HG03571 (cell line): ENCODE results near the gene MMP14.

Source experiments
- ATAC-seq: cut with Tn5 transposase; IDR thresholded peaks from one replicate; pipeline ENCODE4 v1.9.1; 2021; ENCODE audit not compliant: unreplicated experiment

The MMP14 gene

DNA sequence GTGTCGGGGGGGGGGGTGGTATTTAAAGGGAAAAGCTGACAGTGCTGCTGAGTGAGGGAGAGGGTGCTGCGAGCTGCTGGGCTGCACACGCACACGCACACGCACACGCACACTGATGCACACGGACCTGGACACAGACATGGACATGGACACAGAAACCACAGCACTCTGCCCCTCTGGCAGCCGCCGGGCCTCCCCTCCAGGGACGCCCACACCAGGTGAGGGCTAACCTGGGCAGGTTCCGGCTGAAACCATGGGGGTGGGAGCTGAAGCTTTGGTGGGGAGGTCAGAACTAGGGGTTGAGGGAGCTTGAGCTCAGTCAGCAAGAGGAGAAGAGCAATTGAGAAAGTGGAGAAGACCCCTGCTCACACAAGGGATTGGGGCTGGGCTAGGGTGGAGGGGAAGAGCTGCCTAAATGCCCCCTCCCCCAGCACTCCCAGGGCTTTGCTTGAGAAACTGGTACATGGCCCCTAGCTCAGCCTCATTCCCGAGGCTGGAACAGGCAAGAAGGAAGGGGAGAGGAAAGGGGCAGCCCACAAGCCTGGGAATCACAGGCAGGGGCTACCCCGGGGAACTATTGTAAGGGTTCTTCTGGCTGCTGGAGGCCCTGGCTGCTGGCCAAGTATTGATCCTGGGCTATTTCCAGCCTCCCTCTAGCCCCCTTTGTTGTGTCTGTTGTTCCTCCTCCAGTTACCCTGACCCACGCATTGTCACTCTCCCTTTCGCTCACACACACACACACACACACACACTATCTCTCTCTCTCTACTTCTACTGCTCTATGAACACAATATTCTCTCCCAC, 47.0 kb downstream of the MMP14 start, which contains the start of gene REM2:
Gene REM2, plus strand, starts transcription at position 50 of the 804 bp plus-strand sequence. Its CDS starts 66 bp downstream, at position 116.
- ATAC-seq: no peak

- no peak for ATAC-seq
Observed at GRCh38 chr14:22884076-22884737, 47.8 kb downstream of the MMP14 start.

GRCh38 chr14:22884738-22885523, 48.5 kb downstream of the MMP14 start:
- ATAC-seq: no peak

DNA sequence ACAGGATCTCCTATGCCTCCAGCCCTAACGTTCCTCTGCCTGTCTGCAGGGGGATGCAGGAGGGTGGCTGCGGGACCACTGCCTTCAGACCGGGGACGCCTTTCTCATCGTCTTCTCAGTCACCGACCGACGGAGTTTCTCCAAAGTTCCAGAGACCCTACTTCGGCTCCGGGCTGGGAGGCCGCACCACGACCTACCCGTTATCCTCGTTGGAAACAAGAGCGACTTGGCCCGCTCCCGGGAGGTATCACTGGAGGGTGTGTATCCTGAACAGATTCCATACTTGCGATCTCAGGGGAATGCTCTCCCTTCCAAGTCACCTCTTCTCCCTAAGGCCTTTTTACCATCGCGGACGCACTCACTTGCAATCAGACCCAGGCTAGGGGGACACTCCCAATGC, 49.6 kb downstream of the MMP14 start:
- no peak for ATAC-seq

DNA sequence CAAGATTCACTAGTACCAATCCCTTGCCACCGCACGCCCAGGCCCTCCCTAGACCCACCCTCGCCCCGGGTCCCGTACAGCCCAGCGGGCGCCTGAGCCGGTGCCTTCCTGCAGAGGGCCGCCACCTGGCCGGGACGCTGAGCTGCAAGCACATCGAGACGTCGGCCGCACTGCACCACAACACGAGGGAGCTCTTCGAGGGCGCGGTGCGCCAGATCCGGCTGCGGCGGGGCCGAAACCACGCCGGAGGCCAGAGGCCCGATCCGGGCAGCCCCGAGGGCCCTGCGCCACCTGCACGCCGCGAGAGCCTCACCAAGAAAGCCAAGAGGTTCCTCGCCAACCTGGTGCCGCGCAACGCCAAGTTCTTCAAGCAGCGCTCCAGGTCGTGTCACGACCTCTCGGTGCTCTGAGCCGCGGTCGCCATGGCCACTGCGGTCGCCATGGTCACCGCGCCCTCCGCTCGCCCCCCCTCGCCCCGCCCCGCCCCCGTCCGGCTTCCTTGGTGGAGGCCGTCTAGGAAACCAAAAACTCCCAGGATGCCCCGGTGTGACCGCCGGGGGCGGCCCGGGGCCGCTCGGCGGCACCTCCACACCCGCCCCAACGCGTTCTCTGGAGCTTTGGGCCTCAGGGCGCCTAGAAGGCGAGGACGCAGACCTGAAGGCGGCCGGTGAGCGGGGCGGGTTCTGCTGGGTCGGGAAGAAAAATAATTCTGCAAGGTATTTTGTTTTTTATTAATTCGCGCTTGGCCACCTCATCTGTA, 50.3 kb downstream of the MMP14 start:
- ATAC-seq: peak; percentile 44

- peak; percentile 30 for ATAC-seq
Observed at GRCh38 chr14:22887260-22887989, 51.0 kb downstream of the MMP14 start.

DNA sequence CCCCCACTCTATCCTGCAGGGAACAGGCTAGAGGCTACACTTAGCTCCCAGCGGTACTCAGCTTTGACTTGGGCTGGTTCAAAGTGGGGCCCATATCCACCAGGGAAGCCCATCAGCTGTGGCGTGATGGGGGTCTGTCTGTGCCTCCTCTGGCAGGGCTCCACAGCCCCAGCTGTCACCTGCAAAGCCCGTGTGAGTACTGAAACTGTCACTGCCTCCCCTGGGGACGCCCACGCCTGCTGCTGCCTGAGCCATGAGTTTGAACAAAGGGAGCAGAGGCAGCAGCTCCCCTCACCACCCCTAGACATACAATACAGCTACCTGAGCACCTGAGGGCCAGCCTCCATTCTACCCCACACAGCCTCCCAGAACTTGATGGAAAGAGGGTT, 51.6 kb downstream of the MMP14 start:
- ATAC-seq: no peak

- ATAC-seq: no peak
Observed at GRCh38 chr14:22888662-22889061, 52.3 kb downstream of the MMP14 start.

DNA sequence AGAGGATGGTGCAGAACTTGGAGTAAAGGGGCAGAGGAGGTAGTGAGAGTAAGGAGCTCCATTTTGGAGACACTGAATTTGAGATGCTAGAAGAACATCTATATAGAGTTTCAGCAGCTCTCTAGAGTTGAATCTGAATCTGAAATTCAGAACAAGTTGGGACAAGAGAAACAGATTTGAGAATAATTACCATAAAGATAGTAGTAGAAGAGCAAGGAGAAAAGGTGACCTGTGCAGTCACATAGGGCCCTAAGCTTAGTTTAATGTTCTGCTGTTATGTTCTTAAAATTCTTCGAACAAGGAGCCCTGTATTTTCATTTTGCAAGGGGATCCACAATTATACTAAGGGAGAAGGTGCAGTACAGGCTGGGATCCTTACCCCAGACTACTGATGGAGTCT, 54.0 kb downstream of the MMP14 start:
- ATAC-seq: no peak

DNA sequence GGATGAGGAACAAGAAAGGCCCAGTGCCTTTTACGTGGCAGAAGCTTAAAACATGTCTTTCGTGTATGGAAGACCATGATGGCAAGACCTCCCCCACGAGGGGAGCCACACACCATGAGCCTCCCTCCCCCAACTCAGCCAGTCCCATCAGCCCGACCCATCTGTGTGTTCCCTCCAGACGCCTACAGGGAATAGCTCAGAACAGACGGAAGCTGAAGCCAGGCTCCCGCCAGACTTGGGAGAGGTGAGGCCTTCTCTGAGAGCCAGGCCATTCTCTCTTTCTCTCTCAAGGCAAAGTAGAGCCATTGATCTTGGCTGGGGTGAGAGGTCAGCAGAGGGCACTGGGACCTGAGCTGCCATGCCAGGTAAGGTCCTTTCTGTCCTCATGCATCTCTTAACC, 56.1 kb downstream of the MMP14 start:
- ATAC-seq: no peak

GRCh38 chr14:22893706-22894105, 57.3 kb downstream of the MMP14 start:
- ATAC-seq: no peak

GRCh38 chr14:22895402-22895801, 59.0 kb downstream of the MMP14 start:
- no peak for ATAC-seq

- ATAC-seq: no peak
Observed at GRCh38 chr14:22896356-22896755, 60.0 kb downstream of the MMP14 start.

GRCh38 chr14:22896760-22897159, 60.4 kb downstream of the MMP14 start:
- no peak for ATAC-seq

DNA sequence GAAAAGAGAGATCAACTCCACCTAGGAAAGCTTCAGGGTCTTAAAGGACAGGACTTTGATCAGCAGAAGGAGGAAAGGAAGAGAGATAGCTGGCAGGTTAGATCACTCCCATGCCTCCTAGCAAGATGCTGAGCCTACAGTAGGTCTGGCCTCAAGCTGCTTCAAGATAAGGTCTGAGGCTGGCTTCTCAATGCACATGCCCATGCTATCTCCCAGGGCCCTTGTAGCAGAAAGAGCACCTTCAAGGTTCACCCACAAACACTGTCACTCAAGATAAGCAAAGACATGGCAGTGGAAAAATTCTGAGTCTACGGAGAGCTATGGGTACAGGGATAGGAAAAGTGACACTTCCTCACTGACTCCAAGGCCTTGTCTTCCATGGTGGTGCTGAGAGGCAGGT, 61.0 kb downstream of the MMP14 start:
- no peak for ATAC-seq
